IPS-18a (cell line): ENCODE data around the gene HSF5.

Experiments used
- H3K27ac ChIP-seq: one replicate; pipeline ENCODE4 v1.5.1; 2013; ENCODE audit warnings: low read length
- H3K27me3 ChIP-seq: one replicate; pipeline ENCODE4 v1.6.1; 2013; ENCODE audit warnings: mild to moderate bottlenecking, low read length; ENCODE audit not compliant: control insufficient read depth, insufficient read depth
- H3K36me3 ChIP-seq: one replicate; pipeline ENCODE4 v1.6.1; 2013; ENCODE audit warnings: low read depth, low read length; ENCODE audit not compliant: control insufficient read depth
- H3K4me1 ChIP-seq: one replicate; pipeline ENCODE4 v1.6.1; 2013; ENCODE audit warnings: low read depth, low read length; ENCODE audit not compliant: control insufficient read depth
- H3K4me3 ChIP-seq: one replicate; pipeline ENCODE4 v1.5.1; 2013; ENCODE audit warnings: low read length
- H3K9ac ChIP-seq: one replicate; pipeline ENCODE4 v1.6.1; 2013; ENCODE audit warnings: mild to moderate bottlenecking, low read length, moderate library complexity
- H3K9me3 ChIP-seq: one replicate; pipeline ENCODE4 v1.6.1; 2013; ENCODE audit warnings: low read depth, low read length; ENCODE audit not compliant: control insufficient read depth

Gene HSF5

GRCh38 chr17:58515286-58515685, 27.1 kb upstream of the HSF5 start:
- Histone ChIP-seq H3K27me3 (no peaks in the 10 kb centered on the region), H3K4me3 (peak overlapping the region; percentile 56), H3K9me3 (no peaks in the 10 kb centered on the region), H3K4me1 (peaks cover 19% of the 10 kb centered on the region), H3K36me3 (peaks cover 16% of the 10 kb centered on the region), H3K9ac (peak overlapping the region; percentile 41), H3K27ac (no peak overlapping the region)

- H3K27ac ChIP-seq = peak overlapping the region; percentile 2
- peaks cover 19% of the 10 kb centered on the region for H3K4me1 ChIP-seq
- no peaks in the 10 kb centered on the region for H3K27me3 ChIP-seq
- H3K4me3 ChIP-seq = peak overlapping the region; percentile 56
- H3K36me3 ChIP-seq = peaks cover 22% of the 10 kb centered on the region
- H3K9me3 ChIP-seq = no peaks in the 10 kb centered on the region
- peak overlapping the region; percentile 41 for H3K9ac ChIP-seq
Measured at GRCh38 chr17:58514770-58515157, 26.6 kb upstream of the HSF5 start.

GRCh38 chr17:58513965-58514769, 26.0 kb upstream of the HSF5 start, which contains the start of gene MTMR4:
MTMR4 (minus strand) TSS chr17:58514638; CDS start chr17:58514407, 231 bp downstream.
- Histone ChIP-seq H3K4me1 (peaks cover 19% of the 10 kb centered on the region), H3K9ac (peak within 1 kb of the TSS; percentile 76), H3K4me3 (peak within 1 kb of the TSS; percentile 70), H3K9me3 (no peaks in the 10 kb centered on the region), H3K27me3 (no peaks in the 10 kb centered on the region), H3K27ac (peak within 1 kb of the TSS; percentile 2), H3K36me3 (peaks cover 26% of the 10 kb centered on the region)

- Histone ChIP-seq H3K9ac (peak overlapping the region; percentile 76), H3K4me1 (peaks cover 15% of the 10 kb centered on the region), H3K27me3 (no peaks in the 10 kb centered on the region), H3K36me3 (peaks cover 33% of the 10 kb centered on the region), H3K27ac (no peak overlapping the region), H3K4me3 (peak overlapping the region; percentile 70), H3K9me3 (no peaks in the 10 kb centered on the region)
Measured at GRCh38 chr17:58513267-58513964, 25.2 kb upstream of the HSF5 start.

- peaks cover 64% of the 10 kb centered on the region for H3K36me3 ChIP-seq
Measured at GRCh38 chr17:58510075-58510474, 21.9 kb upstream of the HSF5 start.

GRCh38 chr17:58508341-58509067, 20.3 kb upstream of the HSF5 start:
- H3K4me1 ChIP-seq = peaks cover 3% of the 10 kb centered on the region
- no peak overlapping the region for H3K27ac ChIP-seq
- H3K4me3 ChIP-seq = no peak overlapping the region
- H3K27me3 ChIP-seq = no peaks in the 10 kb centered on the region
- H3K9ac ChIP-seq = no peak overlapping the region
- H3K9me3 ChIP-seq = no peaks in the 10 kb centered on the region
- H3K36me3 ChIP-seq = peaks cover 80% of the 10 kb centered on the region

More at GRCh38 chr17:58510075-58510474, 21.9 kb upstream of the HSF5 start:
- Histone ChIP-seq H3K9ac (no peak overlapping the region), H3K27me3 (no peaks in the 10 kb centered on the region), H3K4me3 (no peak overlapping the region), H3K9me3 (no peaks in the 10 kb centered on the region), H3K4me1 (peaks cover 6% of the 10 kb centered on the region), H3K27ac (no peak overlapping the region)

GRCh38 chr17:58507123-58507634, 19.0 kb upstream of the HSF5 start:
- no peak overlapping the region for H3K27ac ChIP-seq

GRCh38 chr17:58506354-58507080, 18.3 kb upstream of the HSF5 start:
- no peak overlapping the region for H3K4me3 ChIP-seq
- no peak overlapping the region for H3K27ac ChIP-seq
- H3K36me3 ChIP-seq = peaks cover 94% of the 10 kb centered on the region
- H3K9ac ChIP-seq = no peak overlapping the region
- H3K9me3 ChIP-seq = no peaks in the 10 kb centered on the region
- H3K27me3 ChIP-seq = no peaks in the 10 kb centered on the region
- H3K4me1 ChIP-seq = no peaks in the 10 kb centered on the region

More at GRCh38 chr17:58507123-58507634, 19.0 kb upstream of the HSF5 start:
- no peak overlapping the region for H3K9ac ChIP-seq
- peaks cover 92% of the 10 kb centered on the region for H3K36me3 ChIP-seq
- no peaks in the 10 kb centered on the region for H3K9me3 ChIP-seq
- H3K4me1 ChIP-seq = no peaks in the 10 kb centered on the region
- H3K4me3 ChIP-seq = no peak overlapping the region
- H3K27me3 ChIP-seq = no peaks in the 10 kb centered on the region

- Histone ChIP-seq H3K4me3 (no peak overlapping the region), H3K9me3 (no peaks in the 10 kb centered on the region), H3K4me1 (no peaks in the 10 kb centered on the region), H3K36me3 (peaks cover 89% of the 10 kb centered on the region), H3K9ac (no peak overlapping the region), H3K27me3 (no peaks in the 10 kb centered on the region), H3K27ac (no peak overlapping the region)
Measured at GRCh38 chr17:58504826-58505351, 16.7 kb upstream of the HSF5 start.

- Histone ChIP-seq H3K27me3 (no peaks in the 10 kb centered on the region), H3K9ac (no peak overlapping the region), H3K4me1 (no peaks in the 10 kb centered on the region), H3K9me3 (no peaks in the 10 kb centered on the region), H3K27ac (no peak overlapping the region), H3K36me3 (peaks cover 82% of the 10 kb centered on the region), H3K4me3 (no peak overlapping the region)
Measured at GRCh38 chr17:58503866-58504265, 15.7 kb upstream of the HSF5 start.
